HL-60 (cell line): ENCODE data around the gene C16orf74.

Source experiments
- GABPA ChIP-seq: IDR thresholded peaks from 2 replicates; pipeline ENCODE4 v1.6.1; 2012; ENCODE audit warnings: low read depth
- POLR2AphosphoS5 ChIP-seq: IDR thresholded peaks from 2 replicates; pipeline ENCODE4 v1.6.1; 2012; ENCODE audit warnings: low read depth
- SPI1 ChIP-seq: IDR thresholded peaks from 2 replicates; pipeline ENCODE4 v1.6.1; 2012; ENCODE audit warnings: low read depth, mild to moderate bottlenecking, borderline replicate concordance
- TF ChIP-seq, protein P1 (sequence below): IDR thresholded peaks from one replicate; pipeline ENCODE4 v1.5.1; 2011; ENCODE audit warnings: low read length, control low read depth, inconsistent platforms; ENCODE audit not compliant: insufficient read depth
- TF ChIP-seq, protein P2 (sequence below): IDR thresholded peaks from 2 replicates; pipeline ENCODE4 v1.6.1; 2012; ENCODE audit warnings: low read depth; ENCODE audit not compliant: insufficient replicate concordance

DNA sequence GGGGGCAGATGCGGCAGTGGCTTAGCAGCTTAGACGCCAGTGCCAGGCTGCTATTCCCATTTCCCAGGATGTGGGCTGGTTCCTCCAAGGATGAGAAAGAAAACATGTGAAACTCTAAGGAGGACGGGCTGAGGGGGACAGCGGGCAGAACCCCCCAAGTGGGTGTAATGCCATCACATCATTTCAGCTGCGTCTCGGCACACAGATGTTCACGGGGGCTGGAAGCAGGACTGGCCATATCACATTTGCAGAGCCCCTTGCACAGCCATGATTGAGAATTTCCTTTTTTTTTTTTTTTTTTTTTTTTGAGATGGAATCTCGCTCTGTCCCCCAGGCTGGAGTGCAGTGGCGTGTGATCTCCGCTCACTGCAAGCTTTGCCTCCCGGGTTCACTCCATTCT is 46.9 kb downstream of the C16orf74 start:
- TF ChIP-seq, protein P1, sequence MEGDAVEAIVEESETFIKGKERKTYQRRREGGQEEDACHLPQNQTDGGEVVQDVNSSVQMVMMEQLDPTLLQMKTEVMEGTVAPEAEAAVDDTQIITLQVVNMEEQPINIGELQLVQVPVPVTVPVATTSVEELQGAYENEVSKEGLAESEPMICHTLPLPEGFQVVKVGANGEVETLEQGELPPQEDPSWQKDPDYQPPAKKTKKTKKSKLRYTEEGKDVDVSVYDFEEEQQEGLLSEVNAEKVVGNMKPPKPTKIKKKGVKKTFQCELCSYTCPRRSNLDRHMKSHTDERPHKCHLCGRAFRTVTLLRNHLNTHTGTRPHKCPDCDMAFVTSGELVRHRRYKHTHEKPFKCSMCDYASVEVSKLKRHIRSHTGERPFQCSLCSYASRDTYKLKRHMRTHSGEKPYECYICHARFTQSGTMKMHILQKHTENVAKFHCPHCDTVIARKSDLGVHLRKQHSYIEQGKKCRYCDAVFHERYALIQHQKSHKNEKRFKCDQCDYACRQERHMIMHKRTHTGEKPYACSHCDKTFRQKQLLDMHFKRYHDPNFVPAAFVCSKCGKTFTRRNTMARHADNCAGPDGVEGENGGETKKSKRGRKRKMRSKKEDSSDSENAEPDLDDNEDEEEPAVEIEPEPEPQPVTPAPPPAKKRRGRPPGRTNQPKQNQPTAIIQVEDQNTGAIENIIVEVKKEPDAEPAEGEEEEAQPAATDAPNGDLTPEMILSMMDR = no peak
- TF ChIP-seq POLR2AphosphoS5 (no peak), GABPA (no peak), SPI1 (no peak)
- TF ChIP-seq, protein P2, sequence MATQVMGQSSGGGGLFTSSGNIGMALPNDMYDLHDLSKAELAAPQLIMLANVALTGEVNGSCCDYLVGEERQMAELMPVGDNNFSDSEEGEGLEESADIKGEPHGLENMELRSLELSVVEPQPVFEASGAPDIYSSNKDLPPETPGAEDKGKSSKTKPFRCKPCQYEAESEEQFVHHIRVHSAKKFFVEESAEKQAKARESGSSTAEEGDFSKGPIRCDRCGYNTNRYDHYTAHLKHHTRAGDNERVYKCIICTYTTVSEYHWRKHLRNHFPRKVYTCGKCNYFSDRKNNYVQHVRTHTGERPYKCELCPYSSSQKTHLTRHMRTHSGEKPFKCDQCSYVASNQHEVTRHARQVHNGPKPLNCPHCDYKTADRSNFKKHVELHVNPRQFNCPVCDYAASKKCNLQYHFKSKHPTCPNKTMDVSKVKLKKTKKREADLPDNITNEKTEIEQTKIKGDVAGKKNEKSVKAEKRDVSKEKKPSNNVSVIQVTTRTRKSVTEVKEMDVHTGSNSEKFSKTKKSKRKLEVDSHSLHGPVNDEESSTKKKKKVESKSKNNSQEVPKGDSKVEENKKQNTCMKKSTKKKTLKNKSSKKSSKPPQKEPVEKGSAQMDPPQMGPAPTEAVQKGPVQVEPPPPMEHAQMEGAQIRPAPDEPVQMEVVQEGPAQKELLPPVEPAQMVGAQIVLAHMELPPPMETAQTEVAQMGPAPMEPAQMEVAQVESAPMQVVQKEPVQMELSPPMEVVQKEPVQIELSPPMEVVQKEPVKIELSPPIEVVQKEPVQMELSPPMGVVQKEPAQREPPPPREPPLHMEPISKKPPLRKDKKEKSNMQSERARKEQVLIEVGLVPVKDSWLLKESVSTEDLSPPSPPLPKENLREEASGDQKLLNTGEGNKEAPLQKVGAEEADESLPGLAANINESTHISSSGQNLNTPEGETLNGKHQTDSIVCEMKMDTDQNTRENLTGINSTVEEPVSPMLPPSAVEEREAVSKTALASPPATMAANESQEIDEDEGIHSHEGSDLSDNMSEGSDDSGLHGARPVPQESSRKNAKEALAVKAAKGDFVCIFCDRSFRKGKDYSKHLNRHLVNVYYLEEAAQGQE = no peak
